ENCODE data around the gene DPYD.

DNA sequence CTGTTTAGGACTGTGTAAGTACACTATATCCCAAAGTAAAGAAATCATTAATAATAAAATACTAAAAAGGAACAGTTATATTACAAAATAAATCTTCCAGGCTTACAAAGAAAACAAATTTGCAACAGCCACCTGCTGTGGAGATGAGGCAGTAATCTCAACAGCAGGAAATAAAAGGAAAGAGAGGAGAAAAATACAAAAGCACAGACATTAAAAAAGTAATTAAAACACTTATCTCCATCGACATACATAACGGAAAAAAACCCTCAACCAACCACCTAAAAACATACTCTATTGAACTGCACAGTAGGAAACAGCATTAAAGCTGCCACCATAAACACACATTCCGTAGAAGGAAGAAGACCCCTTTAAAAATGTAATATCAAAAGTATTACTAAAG lies 317.6 kb downstream of the DPYD start:
- TF ChIP-seq ZNF274 (IDR thresholded peaks at IDR 0.05; ENCODE audit: low read depth, low read length) = no peak
- TF ChIP-seq SUZ12 (IDR thresholded peaks at IDR 0.05; ENCODE audit: extremely low read depth, insufficient read depth, insufficient read length) = no peak
- TF ChIP-seq YY1 (IDR thresholded peaks at IDR 0.05; ENCODE audit: insufficient read depth, insufficient read length) = no peak
